GM18909 (cell line): ENCODE data around the gene SORCS2.

ENCODE experiments used
- ATAC-seq: cut with Tn5 transposase; IDR thresholded peaks from one replicate; pipeline ENCODE4 v1.9.1; 2021; ENCODE audit warnings: mild to moderate bottlenecking; ENCODE audit not compliant: unreplicated experiment, poor library complexity

The SORCS2 gene

GRCh38 chr4:7381890-7382633, 189.7 kb downstream of the SORCS2 start:
- no peak for ATAC-seq

- no peak for ATAC-seq
Measured at GRCh38 chr4:7382634-7383014, 190.3 kb downstream of the SORCS2 start.

- ATAC-seq, result no peak
Measured at GRCh38 chr4:7383266-7383665, 190.9 kb downstream of the SORCS2 start.

GRCh38 chr4:7384003-7384928, 191.9 kb downstream of the SORCS2 start:
- no peak for ATAC-seq

GRCh38 chr4:7384929-7385890, 192.9 kb downstream of the SORCS2 start:
- no peak for ATAC-seq

GRCh38 chr4:7387925-7388324, 195.6 kb downstream of the SORCS2 start:
- no peak for ATAC-seq

GRCh38 chr4:7388627-7389026, 196.3 kb downstream of the SORCS2 start:
- no peak for ATAC-seq

- ATAC-seq, result no peak
Measured at GRCh38 chr4:7389101-7389701, 196.9 kb downstream of the SORCS2 start.

- no peak for ATAC-seq
Measured at GRCh38 chr4:7389719-7390118, 197.4 kb downstream of the SORCS2 start.

GRCh38 chr4:7390336-7390735, 198.0 kb downstream of the SORCS2 start:
- ATAC-seq, result no peak

GRCh38 chr4:7390906-7391636, 198.7 kb downstream of the SORCS2 start:
- ATAC-seq, result no peak

- no peak for ATAC-seq
Measured at GRCh38 chr4:7391637-7392437, 199.5 kb downstream of the SORCS2 start.

GRCh38 chr4:7392438-7393421, 200.4 kb downstream of the SORCS2 start:
- no peak for ATAC-seq

GRCh38 chr4:7393601-7394575, 201.6 kb downstream of the SORCS2 start:
- ATAC-seq, result no peak

GRCh38 chr4:7394681-7395451, 202.5 kb downstream of the SORCS2 start:
- ATAC-seq, result no peak
